NCI-H1694 (cell line): ENCODE results near the gene CTNNA1.
"Not testable (repeated sequence)": the region's sequence is repeated elsewhere in the genome, so short reads cannot be mapped to it uniquely, and the experiment has no call there.

Experiments used
- DNase-seq: peaks from one replicate; lab custom pipeline; 2025; lab: John Stamatoyannopoulos, UW

The CTNNA1 gene

GRCh38 chr5:138752951-138753793 lies at the start of gene CTNNA1:
Gene CTNNA1, plus strand, starts transcription at chr5:138753425. Its CDS starts 28,500 bp downstream, at chr5:138781925.
- DNase-seq, result peak; percentile 18

- not testable (repeated sequence) for DNase-seq
These were observed 49.4 kb upstream of the CTNNA1 start for GRCh38 chr5:138703777-138704176.

GRCh38 chr5:138705007-138705406 lies 48.2 kb upstream of the CTNNA1 start:
- no peak for DNase-seq

GRCh38 chr5:138705567-138705966 lies 47.7 kb upstream of the CTNNA1 start:
- DNase-seq, result no peak

GRCh38 chr5:138706655-138707480 lies 46.4 kb upstream of the CTNNA1 start:
- DNase-seq, result no peak

GRCh38 chr5:138708791-138709190 lies 44.4 kb upstream of the CTNNA1 start:
- no peak for DNase-seq

GRCh38 chr5:138709202-138709601 lies 44.0 kb upstream of the CTNNA1 start:
- DNase-seq, result no peak

GRCh38 chr5:138711087-138711486 lies 42.1 kb upstream of the CTNNA1 start:
- no peak for DNase-seq

GRCh38 chr5:138711811-138712210 lies 41.4 kb upstream of the CTNNA1 start:
- no peak for DNase-seq

GRCh38 chr5:138712324-138712723 lies 40.9 kb upstream of the CTNNA1 start:
- no peak for DNase-seq

- DNase-seq, result no peak
These were observed 40.4 kb upstream of the CTNNA1 start for GRCh38 chr5:138712791-138713190.

GRCh38 chr5:138713247-138713646 lies 40.0 kb upstream of the CTNNA1 start:
- no peak for DNase-seq

GRCh38 chr5:138714694-138715093 lies 38.5 kb upstream of the CTNNA1 start:
- DNase-seq, result no peak

GRCh38 chr5:138715931-138716432 lies 37.2 kb upstream of the CTNNA1 start:
- not testable (repeated sequence) for DNase-seq

- DNase-seq, result no peak
These were observed 36.7 kb upstream of the CTNNA1 start for GRCh38 chr5:138716456-138716924.

GRCh38 chr5:138717399-138717798 lies 35.8 kb upstream of the CTNNA1 start:
- DNase-seq, result no peak

GRCh38 chr5:138719811-138720210 lies 33.4 kb upstream of the CTNNA1 start:
- DNase-seq, result no peak

GRCh38 chr5:138720840-138721239 lies 32.4 kb upstream of the CTNNA1 start:
- no peak for DNase-seq

GRCh38 chr5:138721979-138722378 lies 31.2 kb upstream of the CTNNA1 start:
- no peak for DNase-seq

- DNase-seq, result no peak
These were observed 30.6 kb upstream of the CTNNA1 start for GRCh38 chr5:138722544-138723177.

- DNase-seq, result no peak
These were observed 28.6 kb upstream of the CTNNA1 start for GRCh38 chr5:138724470-138725146.
